GM12873 (cell line): ENCODE measurements around the gene TRA2B.

Experiments used
- TF ChIP-seq, protein P1 (sequence below): IDR thresholded peaks from 2 replicates; pipeline ENCODE4 v1.5.1; 2012; ENCODE audit warnings: low read depth, mild to moderate bottlenecking, moderate library complexity, low read length, control low read depth; ENCODE audit not compliant: insufficient read depth; ENCODE audit errors: missing control alignments

Gene TRA2B

DNA sequence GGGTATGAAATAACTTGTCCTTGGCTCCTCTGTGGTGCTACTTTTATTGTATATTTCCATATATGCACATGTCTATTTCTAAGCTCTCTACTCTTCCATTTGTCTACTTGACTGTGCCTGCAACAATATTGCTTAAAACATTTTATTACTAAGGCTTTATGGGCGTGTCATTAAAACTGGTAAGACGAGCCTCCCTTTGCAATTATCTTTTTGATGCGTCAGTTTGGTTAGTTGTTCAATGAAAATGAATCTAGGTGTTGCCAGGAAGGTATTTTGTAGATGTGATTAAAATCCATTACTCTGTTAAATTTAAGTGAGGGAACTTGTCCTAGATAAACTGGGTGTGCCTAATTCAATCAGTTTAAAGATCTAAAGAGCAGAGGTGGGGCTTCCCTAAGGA lies 12.9 kb upstream of the TRA2B start:
- TF ChIP-seq, protein P1, sequence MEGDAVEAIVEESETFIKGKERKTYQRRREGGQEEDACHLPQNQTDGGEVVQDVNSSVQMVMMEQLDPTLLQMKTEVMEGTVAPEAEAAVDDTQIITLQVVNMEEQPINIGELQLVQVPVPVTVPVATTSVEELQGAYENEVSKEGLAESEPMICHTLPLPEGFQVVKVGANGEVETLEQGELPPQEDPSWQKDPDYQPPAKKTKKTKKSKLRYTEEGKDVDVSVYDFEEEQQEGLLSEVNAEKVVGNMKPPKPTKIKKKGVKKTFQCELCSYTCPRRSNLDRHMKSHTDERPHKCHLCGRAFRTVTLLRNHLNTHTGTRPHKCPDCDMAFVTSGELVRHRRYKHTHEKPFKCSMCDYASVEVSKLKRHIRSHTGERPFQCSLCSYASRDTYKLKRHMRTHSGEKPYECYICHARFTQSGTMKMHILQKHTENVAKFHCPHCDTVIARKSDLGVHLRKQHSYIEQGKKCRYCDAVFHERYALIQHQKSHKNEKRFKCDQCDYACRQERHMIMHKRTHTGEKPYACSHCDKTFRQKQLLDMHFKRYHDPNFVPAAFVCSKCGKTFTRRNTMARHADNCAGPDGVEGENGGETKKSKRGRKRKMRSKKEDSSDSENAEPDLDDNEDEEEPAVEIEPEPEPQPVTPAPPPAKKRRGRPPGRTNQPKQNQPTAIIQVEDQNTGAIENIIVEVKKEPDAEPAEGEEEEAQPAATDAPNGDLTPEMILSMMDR, result no peak

DNA sequence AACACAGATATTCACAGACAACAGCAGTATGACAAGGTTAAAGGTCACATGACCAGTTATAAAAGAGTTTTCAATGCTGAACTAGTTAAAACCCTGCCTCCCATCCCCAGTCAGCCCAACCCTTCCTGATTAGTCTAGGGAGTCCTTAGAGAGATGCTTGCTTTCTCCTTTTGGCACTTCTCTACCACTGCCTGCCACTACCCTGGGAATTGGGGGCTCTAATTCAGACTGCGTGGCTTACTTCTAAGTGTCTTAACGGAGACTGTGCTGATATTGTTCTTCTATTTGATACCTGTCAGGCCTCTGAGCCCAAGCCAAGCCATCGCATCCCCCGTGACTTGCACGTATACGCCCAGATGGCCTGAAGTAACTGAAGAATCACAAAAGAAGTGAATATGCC lies 11.7 kb upstream of the TRA2B start:
- TF ChIP-seq, protein P1, result no peak

DNA sequence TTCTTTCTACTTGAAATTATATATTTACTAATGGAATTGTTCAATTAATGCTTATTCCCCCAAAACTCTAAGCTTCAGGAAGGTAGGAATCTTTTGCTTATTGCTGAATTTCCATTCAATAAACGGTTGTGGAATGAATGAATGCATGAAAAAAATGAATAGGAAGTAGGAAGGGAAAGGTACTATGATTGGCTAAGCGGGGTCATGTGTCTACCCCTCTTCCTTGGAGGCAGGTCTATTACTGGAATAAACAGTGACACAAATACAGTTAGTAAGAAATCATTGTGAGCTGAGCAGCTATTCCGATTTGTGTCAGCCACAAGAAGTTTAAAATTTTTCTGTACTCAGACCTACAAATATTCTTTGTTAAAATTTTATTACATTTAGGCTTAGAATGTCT lies 10.5 kb upstream of the TRA2B start:
- TF ChIP-seq, protein P1, result no peak

- TF ChIP-seq, protein P1, result no peak
These were observed 5.9 kb upstream of the TRA2B start for GRCh38 chr3:185943760-185944106.

DNA sequence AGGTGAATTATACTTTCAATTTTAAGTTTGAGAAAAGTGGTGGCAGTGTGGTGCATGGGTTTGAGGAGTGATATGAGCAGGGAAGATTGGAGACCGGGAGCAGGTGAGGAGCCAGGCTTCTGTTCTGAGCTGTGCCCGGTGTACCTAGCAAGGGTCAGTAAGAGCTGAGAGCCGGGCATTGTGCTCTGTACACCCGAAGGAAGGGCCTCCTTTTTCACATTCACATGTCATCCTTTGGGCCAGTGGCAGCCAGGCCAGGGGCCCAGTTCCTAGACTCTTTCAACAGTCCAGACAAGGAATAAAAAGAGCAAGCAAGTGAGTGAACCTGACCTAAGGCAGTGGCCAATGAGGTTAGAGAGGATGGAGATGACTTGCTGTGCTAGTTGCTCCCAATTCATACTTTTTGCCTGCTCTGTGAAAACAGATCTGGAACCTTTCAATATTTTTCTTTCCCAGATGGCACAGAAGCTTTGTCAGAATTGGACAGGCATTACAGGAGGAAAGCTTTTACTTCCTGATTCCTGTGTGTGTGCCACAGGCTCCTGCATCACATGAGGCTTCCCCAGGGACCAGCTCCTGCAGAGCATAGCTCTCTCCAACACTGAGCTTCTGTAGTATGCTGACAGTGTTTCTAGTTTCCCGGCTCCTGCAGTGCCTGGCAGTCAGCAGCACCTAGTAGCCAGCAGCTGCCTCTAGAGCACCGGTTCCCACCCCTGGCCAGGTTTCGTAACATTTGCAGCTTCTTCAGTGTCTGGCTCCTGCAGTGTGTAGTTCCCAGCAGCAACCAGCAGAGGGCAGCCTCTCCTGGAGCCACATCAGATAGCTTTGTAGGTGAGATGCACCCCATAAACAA lies 5.3 kb upstream of the TRA2B start:
- TF ChIP-seq, protein P1, result peak; percentile 100

DNA sequence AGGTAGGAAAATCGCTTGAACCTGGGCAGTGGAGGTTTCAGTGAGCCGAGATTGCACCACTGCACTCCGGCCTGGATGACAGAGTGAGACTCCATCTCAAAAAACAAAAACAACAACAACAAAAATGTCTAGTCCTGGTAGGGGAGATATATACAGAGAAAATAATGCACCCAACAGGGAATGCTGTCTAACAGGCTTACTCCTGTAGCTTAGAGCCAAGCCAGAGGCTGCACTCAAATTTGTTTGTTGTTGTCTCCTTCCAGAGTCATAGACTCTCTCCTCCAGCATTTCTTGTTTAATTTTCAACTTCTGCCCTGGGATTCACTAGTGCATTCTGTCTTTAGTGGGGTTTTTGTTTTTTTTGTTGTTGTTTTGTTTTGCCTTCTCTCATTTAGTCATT lies 4.6 kb upstream of the TRA2B start:
- TF ChIP-seq, protein P1, result no peak

DNA sequence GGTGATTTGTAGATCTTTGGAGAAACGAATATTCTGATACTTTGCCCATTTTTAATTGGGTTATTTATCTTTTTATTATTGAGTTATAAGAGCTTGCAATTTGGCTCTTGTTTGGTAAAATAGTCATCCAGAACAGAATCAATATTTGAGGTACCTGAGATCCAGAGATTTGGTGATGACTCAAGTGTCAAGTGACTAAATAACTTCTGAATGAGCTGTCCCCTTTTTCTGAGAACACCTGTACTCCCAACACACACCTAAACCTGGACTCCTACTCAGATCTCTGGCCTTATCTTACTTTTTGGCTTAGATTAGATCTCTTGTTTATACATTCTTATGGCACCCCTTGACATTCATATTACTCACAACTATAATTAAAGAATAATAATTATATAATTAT lies 3.1 kb upstream of the TRA2B start:
- TF ChIP-seq, protein P1, result no peak
